Caco-2 (cell line): ENCODE results near the gene LITAF. TPM values are rescaled to one million over a fixed set of nuclear protein-coding genes. Genes with fewer than 3 reads are reported as not detected.

Experiments
- BruUV-seq: library from RNA; stranded (reverse); fragments of 400-500 nt; replicated peaks from 2 replicates; lab custom pipeline; 2021; lab: Mats Ljungman, UMichigan
- CTCF ChIA-PET: fragments of 300-600 bp; sonication (Branson Sonifier 250); formaldehyde crosslinking; loops from one replicate; lab custom pipeline; 2022; ENCODE audit warnings: antibody characterized with exemption; lab: Charles Lee
- POLR2A ChIA-PET: fragments of 300-600 bp; sonication (Branson Sonifier 250); formaldehyde crosslinking; loops from one replicate; lab custom pipeline; 2022; ENCODE audit warnings: antibody characterized with exemption; lab: Charles Lee
- DNase-seq, 2 experiments: peaks; one replicate each; pipeline versions ENCODE4 v3.0.0 to v3.0.0-alpha.2; 2020 to 2022
- H3K27me3 ChIP-seq: replicated peaks from 2 replicates; pipeline ENCODE4 v1.6.0; 2011; ENCODE audit warnings: low read length; ENCODE audit not compliant: control insufficient read depth, insufficient read depth
- H3K36me3 ChIP-seq: 2 replicates; pipeline ENCODE4 v1.5.1; 2011; ENCODE audit warnings: low read length; ENCODE audit not compliant: control insufficient read depth, insufficient read depth
- H3K4me1 ChIP-seq: fragments of 250-450 bp; sonication (Bioruptor Pico); 2 replicates; pipeline ENCODE4 v1.5.1; 2020; ENCODE audit warnings: mild to moderate bottlenecking
- H3K4me3 ChIP-seq: 2 replicates; pipeline ENCODE4 v1.5.1; 2011; ENCODE audit warnings: low read depth, mild to moderate bottlenecking, control low read depth, low read length
- H3K9me3 ChIP-seq: fragments of 250-450 bp; sonication (Bioruptor Pico); 2 replicates; pipeline ENCODE4 v1.5.1; 2020; ENCODE audit warnings: mild to moderate bottlenecking, moderate library complexity
- H3K27ac Mint-ChIP-seq: one replicate; pipeline ENCODE4 v1.8.0; 2022; ENCODE audit warnings: mixed read lengths; ENCODE audit not compliant: unreplicated experiment
- H3K27me3 Mint-ChIP-seq: one replicate; pipeline ENCODE4 v1.8.0; 2022; ENCODE audit warnings: mixed read lengths; ENCODE audit not compliant: insufficient read depth, unreplicated experiment
- H3K36me3 Mint-ChIP-seq: one replicate; pipeline ENCODE4 v1.8.0; 2022; ENCODE audit warnings: mild to moderate bottlenecking, mixed read lengths; ENCODE audit not compliant: insufficient read depth, unreplicated experiment
- H3K4me1 Mint-ChIP-seq: one replicate; pipeline ENCODE4 v1.8.0; 2022; ENCODE audit warnings: low read depth, mixed read lengths; ENCODE audit not compliant: unreplicated experiment
- H3K4me3 Mint-ChIP-seq: one replicate; pipeline ENCODE4 v1.8.0; 2022; ENCODE audit warnings: mild to moderate bottlenecking, moderate library complexity, mixed read lengths; ENCODE audit not compliant: unreplicated experiment
- H3K9me3 Mint-ChIP-seq: one replicate; pipeline ENCODE4 v1.8.0; 2022; ENCODE audit warnings: mixed read lengths; ENCODE audit not compliant: unreplicated experiment
- intact Hi-C: fragments of 100-400 bp; cut with micrococcal nuclease; formaldehyde crosslinking; loops from one replicate; pipeline ENCODE4 v1.10.0; 2022; ENCODE audit not compliant: unreplicated experiment
- total RNA-seq: library from RNA; stranded (reverse); gene quantifications from 2 replicates; pipeline ENCODE4 v1.2.3, GENCODE V29; 2022
- TF ChIP-seq, protein P1 (sequence below), 2 experiments: fragments of 200-600 bp in 1 of 2; IDR thresholded peaks; 1 replicate in 1 of 2; 2 replicates in 1 of 2; pipeline versions ENCODE4 v1.5.1 to v1.8.0; 2011 to 2022; ENCODE audit warnings: antibody characterized with exemption in 1 of 2, control low read depth in 1 of 2, inconsistent platforms in 1 of 2, low read depth in 1 of 2, low read length in 1 of 2, mild to moderate bottlenecking in 1 of 2, moderate library complexity in 1 of 2; ENCODE audit not compliant: insufficient read depth in 1 of 2, severe bottlenecking in 1 of 2, unreplicated experiment in 1 of 2

Gene LITAF
- total RNA-seq, 1 experiment from 2014 or later = 60.9 TPM

GRCh38 chr16:11585460-11586377 is 1.0 kb downstream of the LITAF start:
- ChIA-PET CTCF (interaction anchor here (0.6 kb wide), 1 partner anchor 8 kb away, joined by 5 read pairs; no protein-coding TSS in a partner anchor), POLR2A (interaction anchor here (2.4 kb wide), 1 partner anchor 51 kb away, joined by 17 read pairs; no protein-coding TSS in a partner anchor)
- H3K27me3 ChIP-seq = no peaks in the 10 kb centered on the region
- H3K9me3 Mint-ChIP-seq = no peaks in the 10 kb centered on the region
- no peak for DNase-seq
- no peak overlapping the region for H3K27ac Mint-ChIP-seq
- no peaks in the 10 kb centered on the region for H3K9me3 ChIP-seq
- no peaks in the 10 kb centered on the region for H3K27me3 Mint-ChIP-seq
- no peaks in the 10 kb centered on the region for H3K36me3 ChIP-seq
- BruUV-seq = no TSS peak
- intact Hi-C loops = no loop called here
- H3K36me3 Mint-ChIP-seq = peaks cover 13% of the 10 kb centered on the region
- TF ChIP-seq, protein P1, sequence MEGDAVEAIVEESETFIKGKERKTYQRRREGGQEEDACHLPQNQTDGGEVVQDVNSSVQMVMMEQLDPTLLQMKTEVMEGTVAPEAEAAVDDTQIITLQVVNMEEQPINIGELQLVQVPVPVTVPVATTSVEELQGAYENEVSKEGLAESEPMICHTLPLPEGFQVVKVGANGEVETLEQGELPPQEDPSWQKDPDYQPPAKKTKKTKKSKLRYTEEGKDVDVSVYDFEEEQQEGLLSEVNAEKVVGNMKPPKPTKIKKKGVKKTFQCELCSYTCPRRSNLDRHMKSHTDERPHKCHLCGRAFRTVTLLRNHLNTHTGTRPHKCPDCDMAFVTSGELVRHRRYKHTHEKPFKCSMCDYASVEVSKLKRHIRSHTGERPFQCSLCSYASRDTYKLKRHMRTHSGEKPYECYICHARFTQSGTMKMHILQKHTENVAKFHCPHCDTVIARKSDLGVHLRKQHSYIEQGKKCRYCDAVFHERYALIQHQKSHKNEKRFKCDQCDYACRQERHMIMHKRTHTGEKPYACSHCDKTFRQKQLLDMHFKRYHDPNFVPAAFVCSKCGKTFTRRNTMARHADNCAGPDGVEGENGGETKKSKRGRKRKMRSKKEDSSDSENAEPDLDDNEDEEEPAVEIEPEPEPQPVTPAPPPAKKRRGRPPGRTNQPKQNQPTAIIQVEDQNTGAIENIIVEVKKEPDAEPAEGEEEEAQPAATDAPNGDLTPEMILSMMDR (IDR thresholded peaks at IDR 0.05; ENCODE audit: insufficient read depth in 1 of 2, low read depth in 1 of 2, low read length in 1 of 2, severe bottlenecking in 1 of 2, unreplicated experiment in 1 of 2) = no peak
- peaks cover 22% of the 10 kb centered on the region for H3K4me1 ChIP-seq
- H3K4me3 ChIP-seq = peak overlapping the region; percentile 89
- H3K4me1 Mint-ChIP-seq = no peaks in the 10 kb centered on the region
- peak overlapping the region; percentile 92 for H3K4me3 Mint-ChIP-seq

GRCh38 chr16:11583889-11584565 is 2.7 kb downstream of the LITAF start:
- POLR2A ChIA-PET = no interaction called here
- no peak overlapping the region for H3K4me3 Mint-ChIP-seq
- H3K27me3 ChIP-seq = no peaks in the 10 kb centered on the region
- H3K9me3 Mint-ChIP-seq = no peaks in the 10 kb centered on the region
- no peaks in the 10 kb centered on the region for H3K4me1 Mint-ChIP-seq
- no peak for DNase-seq
- no peak overlapping the region for H3K27ac Mint-ChIP-seq
- no TSS peak for BruUV-seq
- peaks cover 13% of the 10 kb centered on the region for H3K36me3 Mint-ChIP-seq
- intact Hi-C loops = no loop called here
- H3K4me1 ChIP-seq = peaks cover 22% of the 10 kb centered on the region
- H3K27me3 Mint-ChIP-seq = no peaks in the 10 kb centered on the region
- TF ChIP-seq, protein P1 (IDR thresholded peaks at IDR 0.05; ENCODE audit: insufficient read depth in 1 of 2, low read depth in 1 of 2, low read length in 1 of 2, severe bottlenecking in 1 of 2, unreplicated experiment in 1 of 2) = no peak
- H3K4me3 ChIP-seq = no peak overlapping the region
- CTCF ChIA-PET = interaction anchor here (0.8 kb wide), 1 partner anchor 52 kb away, joined by 3 read pairs; no protein-coding TSS in a partner anchor
- no peaks in the 10 kb centered on the region for H3K36me3 ChIP-seq
- H3K9me3 ChIP-seq = no peaks in the 10 kb centered on the region

GRCh38 chr16:11583166-11583565 is 3.6 kb downstream of the LITAF start:
- Histone ChIP-seq H3K9me3 (no peaks in the 10 kb centered on the region), H3K4me3 (no peak overlapping the region), H3K36me3 (no peaks in the 10 kb centered on the region), H3K4me1 (peaks cover 22% of the 10 kb centered on the region), H3K27me3 (no peaks in the 10 kb centered on the region)
- intact Hi-C loops = no loop called here
- H3K4me3 Mint-ChIP-seq = no peak overlapping the region
- ChIA-PET CTCF (no interaction called here), POLR2A (no interaction called here)
- no peak for DNase-seq
- no peak overlapping the region for H3K27ac Mint-ChIP-seq
- H3K36me3 Mint-ChIP-seq = peaks cover 13% of the 10 kb centered on the region
- no peaks in the 10 kb centered on the region for H3K4me1 Mint-ChIP-seq
- no TSS peak for BruUV-seq
- no peaks in the 10 kb centered on the region for H3K27me3 Mint-ChIP-seq
- no peaks in the 10 kb centered on the region for H3K9me3 Mint-ChIP-seq
- TF ChIP-seq, protein P1 (IDR thresholded peaks at IDR 0.05; ENCODE audit: insufficient read depth in 1 of 2, low read depth in 1 of 2, low read length in 1 of 2, severe bottlenecking in 1 of 2, unreplicated experiment in 1 of 2) = no peak
